ENCODE measurements around the gene SMIM35.

- TF ChIP-seq CTCF (conservative IDR thresholded peaks at IDR 0.05 in 1 of 2, IDR thresholded peaks at IDR 0.05 in 1 of 2; ENCODE audit: low read depth in 1 of 2, low read length in 2 of 2) (no peak), EZH2 (IDR thresholded peaks at IDR 0.05; ENCODE audit: low read length, missing control alignments) (no peak)
Measured at GRCh38 chr11:118135796-118136165, 49.0 kb upstream of the SMIM35 start.
